HG02798 (cell line): ENCODE data around the gene STAT3.
"Not testable (repeated sequence)": the region's sequence is repeated elsewhere in the genome, so short reads cannot be mapped to it uniquely, and the experiment has no call there.

Source experiments
- ATAC-seq: cut with Tn5 transposase; IDR thresholded peaks from one replicate; pipeline ENCODE4 v1.9.1; 2021; ENCODE audit warnings: mild to moderate bottlenecking; ENCODE audit not compliant: unreplicated experiment, poor library complexity

STAT3 gene

DNA sequence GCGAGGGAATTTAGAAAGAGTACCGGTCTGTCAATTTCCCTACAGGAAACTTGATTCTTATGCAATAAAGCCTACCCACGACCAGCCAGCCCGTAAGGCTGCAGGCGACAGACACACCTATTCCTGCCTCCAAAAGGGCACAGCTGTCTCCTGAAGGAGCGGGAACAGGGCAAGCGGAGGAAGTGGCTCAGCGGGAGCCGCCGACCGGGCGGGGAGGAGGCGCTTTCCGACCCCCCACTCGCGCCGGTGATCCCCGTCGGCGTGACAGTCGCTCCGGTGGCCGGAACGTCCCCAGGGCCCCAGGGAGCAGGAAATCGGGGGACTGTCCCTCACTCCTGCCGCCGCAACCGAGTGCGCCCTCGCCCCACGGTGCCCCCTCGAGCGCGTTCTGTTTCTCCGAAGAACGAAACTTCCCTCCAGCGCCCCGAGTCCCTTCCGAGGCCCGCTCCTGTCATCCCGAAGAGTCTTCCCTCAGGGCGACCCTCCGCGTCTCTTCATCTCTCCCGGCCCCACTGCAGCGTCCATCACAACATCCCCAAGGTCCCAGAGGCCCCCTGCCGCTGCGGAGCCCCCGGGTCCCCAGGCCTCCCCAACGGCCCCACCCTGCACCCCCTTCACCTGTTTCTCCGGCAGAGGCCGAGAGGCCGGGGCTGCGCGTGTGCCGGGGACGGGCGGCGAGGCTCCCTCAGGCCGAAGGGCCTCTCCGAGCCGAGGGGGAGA lies 421 bp downstream of the STAT3 start:
- ATAC-seq: no peak

DNA sequence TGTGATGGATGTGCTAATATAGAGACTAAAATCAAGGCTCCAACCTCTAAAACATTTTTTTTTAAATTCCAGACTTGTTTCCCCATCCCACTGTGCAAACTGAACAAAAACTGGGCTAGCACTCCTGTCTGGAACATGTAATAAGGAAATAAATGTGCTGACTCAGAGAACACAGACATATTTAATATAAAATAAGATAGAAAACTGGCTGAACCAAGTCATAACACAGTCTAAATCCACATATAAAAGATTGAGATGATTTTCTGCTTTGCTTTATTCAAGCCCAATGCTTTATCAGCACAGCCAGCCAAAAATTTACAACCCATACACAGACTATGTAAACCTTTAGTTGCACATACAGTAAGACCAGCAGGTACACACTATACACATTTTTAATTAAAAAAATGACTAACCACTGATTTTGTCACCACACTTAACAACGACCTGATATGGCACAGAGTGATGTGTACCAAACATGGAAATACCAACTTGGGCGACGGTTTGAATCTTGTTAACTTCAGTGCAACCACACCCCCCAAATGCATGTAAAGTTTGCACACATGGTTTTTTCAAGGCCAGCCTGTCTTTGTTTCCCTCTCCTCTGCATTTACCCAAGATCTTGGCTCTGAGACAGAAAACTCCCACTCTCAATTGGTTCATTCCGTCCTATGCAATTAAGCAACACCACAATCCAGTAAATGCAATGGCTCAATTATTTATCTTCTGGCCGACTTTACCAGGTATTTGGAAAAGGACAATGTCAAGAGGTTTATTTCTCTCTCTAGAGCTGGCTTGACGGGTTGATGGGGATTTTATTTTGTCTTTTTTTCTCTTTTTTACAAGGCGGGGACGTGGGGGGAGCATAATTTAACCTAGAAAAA lies 1.2 kb downstream of the STAT3 start:
- ATAC-seq: no peak

DNA sequence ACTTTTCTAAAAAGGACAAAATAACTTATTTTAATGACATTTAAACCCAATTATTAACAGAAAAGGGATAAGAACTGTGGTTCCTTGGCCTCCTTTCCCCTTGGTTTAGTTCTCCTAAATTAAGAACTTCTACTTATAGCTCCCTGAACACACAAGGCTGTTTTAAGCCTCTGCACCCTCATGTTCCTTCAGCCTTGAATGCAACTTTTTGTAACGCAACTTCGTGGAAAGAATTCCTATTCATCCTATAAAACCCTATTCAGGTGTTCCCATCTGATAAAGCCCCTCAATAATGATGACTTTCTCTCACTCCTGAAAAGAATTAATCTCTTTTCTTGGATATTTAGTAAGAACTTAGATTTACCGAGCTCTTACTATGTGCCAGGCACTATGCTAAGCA lies 6.3 kb downstream of the STAT3 start:
- no peak for ATAC-seq

DNA sequence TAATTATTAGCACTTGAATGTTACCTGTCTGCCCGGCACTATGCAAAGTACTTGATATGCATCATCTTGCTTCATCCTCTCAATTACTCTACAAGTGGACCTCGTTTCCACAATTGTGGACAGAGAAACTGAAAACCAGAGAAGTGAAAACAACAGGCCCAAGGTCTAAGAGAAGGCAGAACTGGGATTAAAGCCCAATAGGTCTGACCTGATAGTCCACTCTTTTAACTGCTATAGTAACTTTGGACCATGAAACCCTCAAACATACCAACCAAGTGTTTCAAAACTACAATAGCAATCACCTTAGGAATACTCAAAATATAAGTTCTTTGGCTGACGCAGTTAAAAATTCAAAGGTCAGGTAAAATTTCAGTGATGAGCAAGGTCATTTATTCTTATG lies 7.3 kb downstream of the STAT3 start:
- ATAC-seq: no peak

DNA sequence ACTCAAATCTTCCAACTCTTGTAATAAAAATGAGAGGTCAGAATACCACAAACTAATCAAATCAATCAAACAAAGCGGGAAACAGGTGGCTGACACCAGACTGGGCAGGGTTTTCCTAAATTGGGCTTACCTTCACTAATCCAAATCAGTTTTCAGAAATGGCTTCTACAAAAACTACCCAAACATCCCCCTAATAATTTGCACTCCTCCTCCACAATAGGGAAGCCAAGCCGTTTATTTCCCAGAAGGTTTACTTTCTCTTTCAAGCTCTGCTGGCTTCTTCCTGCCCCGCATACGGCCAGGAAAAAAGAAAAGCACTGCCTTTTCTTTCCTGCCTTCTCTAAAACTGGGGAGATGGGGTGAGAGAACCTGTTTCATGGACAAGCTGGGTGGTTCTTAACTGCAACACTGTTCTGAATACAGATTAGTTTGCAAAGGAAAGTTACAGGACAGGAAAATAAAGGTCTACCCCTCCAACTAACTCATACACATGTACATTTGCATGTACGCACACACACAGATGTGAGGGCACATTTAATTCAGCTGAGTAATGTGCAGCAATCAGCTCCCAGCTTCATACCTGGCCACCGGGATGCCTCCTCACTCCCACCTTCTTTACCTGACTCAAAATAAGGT lies 9.2 kb downstream of the STAT3 start:
- no peak for ATAC-seq

DNA sequence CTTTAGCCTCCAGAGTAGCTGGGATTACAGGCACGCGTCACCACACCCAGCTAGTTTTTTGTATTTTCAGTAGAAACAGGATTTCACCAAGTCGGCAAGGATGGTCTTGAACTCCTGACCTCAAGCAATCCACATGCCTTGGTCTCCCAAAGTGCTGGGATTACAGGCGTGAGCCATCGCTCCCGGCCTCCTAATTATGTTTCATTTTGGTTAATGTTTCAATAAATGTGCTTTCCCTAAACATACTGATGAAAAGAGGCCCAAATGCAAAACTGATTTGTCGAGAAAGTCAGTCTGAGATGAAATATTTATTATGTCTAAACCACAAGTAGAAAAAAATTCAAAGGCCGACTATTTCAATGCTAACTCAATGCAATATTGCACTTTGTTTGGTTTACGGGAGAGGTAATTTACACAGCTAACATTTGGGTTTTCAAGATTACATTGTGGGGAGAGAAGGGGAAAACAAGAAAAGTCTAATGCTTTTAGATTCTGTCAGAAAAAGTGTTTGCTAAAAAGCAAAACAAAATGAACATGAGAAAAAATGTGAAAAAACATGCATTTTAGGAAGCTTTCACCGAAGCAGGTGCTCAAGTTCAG lies 9.8 kb downstream of the STAT3 start:
- ATAC-seq: no peak

DNA sequence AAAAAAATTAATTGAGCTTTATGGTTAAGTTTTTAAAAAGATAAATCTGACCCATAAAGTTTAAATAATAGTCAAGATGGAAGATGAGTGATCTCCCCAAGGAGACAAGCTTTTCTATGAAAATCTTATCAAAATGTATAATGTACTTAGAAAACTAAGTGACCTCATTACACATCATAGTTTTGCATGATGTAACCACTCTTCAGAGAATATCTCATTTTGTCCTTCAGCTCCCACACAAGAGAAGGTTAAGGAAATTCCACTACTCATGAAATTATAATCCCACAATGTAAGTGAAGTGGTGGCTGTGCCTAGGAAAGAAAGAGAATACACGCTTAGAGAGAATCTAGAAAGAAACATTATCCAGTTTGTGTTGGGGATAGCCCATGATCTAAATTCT lies 14.3 kb downstream of the STAT3 start:
- no peak for ATAC-seq

DNA sequence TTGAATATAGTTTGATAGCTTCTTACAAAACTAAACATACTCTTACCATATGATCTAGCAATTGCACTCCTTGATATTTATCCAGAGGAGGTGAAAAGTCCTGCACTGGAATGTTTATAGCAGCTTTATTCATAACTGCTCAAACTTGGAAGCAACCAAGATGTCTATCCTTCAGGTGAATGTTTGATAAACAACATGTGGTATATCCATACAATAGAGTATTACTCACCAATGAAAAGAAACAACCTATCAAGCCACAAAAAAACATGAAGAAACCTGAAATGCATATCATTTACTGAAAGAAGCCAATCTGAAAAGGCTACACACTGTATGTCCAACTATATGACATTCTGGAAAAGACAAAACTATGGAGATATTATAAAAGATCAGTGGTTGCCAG lies 16.1 kb downstream of the STAT3 start:
- no peak for ATAC-seq

DNA sequence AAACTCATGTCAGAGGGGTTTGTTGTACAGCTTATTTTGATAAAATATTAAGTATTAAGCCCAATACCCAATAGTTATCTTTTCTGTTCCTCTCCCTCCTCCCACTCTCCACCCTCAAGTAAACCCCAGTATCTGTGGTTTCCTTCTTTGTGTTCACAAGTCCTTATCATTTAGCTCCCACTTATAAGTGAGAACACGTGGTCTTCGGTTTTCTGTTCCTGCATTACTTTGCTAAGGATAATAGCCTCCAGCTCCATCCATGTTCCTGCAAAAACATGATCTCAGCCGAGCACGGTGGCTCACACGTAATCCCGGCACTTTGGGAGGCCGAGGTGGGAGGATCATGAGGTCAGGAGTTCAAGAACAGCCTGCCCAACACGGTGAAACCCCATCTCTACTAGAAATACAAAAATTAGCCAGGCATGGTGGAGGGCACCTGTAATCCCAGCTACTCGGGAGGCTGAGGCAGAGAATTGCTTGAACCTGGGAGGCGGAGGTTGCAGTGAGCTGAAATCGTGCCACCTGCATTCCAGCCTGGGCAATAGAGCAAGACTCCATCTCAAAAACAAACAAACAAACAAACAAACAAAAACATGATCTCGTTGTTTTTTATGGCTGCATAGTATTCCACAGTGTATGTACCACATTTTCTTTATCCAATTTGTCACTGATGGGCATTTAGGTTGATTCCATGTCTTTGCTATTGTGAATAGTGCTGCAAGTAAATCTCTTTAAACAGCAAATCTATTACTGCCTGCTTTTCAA lies 19.3 kb downstream of the STAT3 start:
- not testable (repeated sequence) for ATAC-seq

DNA sequence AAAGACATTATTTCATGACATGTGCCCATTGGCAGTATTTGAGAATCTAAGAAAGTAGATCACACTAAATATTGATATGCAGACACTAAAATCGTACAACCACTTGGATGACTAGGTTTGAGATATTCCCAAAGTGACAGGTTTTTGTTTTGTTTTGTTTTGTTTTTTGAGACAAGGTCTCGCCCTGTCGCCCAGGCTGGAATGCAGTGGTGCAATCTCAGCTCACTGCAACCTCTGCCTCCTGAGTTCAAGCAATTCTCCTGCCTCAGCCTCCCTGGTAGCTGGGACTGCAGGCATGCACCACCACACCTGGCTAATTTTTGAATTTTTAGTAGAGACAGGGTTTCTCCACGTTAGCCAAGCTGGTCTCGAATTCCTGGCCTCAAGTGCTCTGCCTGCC lies 19.9 kb downstream of the STAT3 start:
- not testable (repeated sequence) for ATAC-seq

DNA sequence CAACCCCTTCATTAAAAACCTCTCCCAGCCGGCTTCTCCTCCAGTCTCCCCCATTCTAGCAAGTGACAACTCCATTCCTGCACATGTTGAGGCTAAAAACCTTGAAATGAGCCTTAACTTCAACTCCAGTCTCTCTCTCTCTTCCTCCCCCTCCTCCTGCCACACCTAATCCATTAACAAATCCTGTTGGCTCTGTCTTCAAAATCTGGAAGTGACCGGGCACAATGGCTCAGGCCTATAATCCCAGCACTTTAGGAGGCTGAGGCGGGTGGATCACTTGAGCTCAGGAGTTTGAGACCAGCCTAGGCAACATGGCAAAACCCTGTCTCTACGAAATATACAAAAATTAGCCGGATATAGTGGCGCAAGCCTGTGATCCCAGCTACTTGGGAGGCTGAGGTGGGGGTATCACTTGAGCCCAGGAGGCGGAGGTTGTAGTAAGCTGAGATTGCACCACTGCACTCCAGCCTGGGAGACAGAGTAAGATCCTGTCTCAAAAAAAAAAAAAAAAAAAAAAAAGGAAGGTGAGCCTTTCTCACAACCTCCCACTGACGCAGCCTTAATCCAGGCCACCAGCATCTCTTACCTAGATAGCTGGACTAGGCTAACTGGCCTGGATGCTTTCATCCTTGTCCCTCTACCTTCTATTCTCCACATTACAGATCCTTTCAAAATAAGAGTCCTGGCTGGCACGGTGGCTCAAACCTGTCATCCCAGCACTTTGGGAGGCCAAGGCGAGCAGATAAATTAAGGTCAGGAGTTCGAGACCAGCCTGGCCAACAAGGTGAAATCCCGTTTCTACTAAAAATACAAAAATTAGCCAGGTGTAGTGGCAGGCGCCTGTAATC lies 21.8 kb downstream of the STAT3 start:
- not testable (repeated sequence) for ATAC-seq

DNA sequence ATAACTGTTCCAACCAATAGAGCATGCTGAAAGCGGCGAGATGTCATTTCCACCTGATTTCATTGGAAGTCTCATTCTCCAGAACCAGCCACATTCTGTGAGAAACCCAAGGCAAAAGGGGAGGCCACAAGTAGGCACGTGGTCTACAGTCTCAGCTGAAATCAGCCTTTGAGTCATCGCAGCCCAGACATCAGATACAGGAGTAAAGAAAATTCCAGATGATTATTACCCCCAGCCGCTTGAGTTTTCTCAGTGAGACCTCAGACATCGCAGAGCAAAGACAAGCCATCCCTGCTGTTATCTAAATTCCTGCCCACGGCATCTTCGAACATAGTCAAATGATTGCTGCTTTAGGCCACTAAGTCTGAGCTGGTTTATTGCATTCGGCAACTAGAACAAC lies 23.1 kb downstream of the STAT3 start:
- ATAC-seq: no peak

DNA sequence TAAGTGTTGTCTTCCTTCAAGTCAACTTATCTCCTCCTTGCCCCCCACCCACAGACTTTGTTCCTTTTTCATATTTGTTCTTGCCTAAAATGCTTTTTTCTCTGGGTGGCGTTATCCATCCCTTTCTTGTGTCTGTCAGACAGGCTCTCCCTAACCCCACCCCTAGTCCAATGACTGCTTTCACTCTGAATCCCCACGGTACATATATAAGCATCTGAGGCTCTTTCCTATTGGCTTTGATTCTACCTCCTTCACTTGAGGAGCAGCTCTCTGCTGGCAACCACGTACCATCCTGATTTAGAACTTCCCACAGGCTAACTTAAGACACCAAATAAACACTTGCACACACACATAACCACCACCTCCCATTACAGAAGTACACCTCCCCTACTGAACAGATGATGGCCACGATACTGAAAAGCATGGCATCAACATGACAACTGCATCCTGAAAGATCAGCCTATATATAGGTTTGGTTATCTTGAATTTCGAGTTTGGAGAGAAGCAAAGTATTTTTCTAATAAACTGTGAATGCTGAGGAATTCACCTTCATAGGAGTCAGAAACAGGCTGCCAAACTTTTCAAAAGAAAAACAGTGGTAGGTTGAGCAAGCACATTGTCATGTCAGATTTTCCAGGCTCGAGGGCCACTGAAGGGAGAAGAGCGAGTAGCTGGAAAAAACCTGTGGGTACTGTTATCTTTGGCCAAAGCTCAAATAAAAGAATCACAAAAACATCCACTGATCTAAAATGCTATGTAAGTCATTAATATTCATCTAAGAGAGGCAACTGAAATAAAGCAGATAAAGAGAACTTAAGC lies 24.3 kb downstream of the STAT3 start:
- no peak for ATAC-seq

DNA sequence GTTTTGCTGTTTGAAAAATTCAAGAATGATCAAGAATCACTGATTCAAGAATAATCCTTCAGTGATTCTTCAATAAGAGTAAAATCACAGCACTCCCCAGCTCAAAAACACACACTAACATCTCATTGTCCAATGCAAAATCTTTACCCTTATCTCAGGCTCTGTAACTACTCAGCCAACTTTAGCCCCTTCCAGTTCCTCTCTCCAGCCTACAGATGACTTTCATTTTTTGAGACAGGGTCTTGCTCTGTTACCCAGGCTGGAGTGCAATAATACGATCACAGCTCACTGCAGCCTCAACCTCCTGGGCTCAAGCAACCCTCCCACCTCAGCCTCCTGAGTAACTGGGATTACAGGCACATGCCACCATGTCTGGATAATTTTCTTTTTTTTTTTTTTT lies 25.0 kb downstream of the STAT3 start:
- no peak for ATAC-seq

DNA sequence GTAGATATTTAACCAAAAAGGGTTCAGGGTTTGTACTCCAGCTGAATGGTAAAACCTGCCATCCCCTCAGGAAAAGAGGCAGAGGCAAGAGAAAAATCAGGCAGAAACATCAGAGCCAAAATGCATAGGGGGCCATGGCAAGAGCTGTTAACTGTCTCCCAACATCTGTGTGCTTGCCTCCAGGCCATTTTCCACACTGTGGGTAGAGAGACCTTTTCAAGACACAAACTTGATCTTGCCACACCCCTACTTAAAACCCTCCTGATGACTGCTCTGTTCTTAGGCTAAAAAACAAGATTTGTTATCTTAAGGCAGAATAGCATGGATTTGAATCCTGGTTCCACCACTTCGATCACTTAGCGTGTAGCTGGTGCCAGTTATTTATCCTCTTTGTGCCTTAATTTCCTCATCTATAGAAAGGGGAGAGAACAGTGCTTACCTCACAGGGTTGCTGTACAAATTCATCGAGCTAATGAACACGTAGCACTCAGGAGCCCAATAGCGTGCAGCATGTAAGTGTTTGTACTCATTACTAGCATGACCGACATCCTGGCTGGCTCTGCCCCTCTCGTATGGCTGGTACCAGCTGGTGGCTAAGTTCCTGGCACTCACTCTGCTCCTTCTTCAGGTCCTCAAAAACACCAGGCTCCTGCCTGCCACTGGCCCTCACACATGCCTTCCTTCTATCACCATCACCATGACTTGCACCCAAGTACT lies 25.8 kb downstream of the STAT3 start:
- ATAC-seq: no peak

DNA sequence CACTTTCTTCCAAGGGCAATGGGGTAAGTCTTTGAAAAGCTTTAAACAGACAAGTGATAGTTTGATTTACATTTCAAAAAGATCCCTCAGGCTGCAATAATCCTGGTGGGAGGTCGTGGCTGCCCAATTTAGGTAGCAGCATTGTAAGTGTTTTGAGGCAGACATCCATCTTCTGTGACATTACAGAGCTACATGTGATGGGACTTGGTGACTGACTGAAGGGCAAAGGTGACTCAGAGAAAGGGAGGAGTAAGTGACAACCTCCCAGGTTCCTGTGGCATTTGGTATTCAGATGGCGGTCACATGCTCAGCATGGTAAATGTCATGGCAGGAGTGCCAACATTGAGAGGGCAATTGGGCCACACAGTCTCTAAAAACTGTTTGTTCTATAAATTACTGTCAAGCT lies 26.5 kb downstream of the STAT3 start:
- no peak for ATAC-seq

DNA sequence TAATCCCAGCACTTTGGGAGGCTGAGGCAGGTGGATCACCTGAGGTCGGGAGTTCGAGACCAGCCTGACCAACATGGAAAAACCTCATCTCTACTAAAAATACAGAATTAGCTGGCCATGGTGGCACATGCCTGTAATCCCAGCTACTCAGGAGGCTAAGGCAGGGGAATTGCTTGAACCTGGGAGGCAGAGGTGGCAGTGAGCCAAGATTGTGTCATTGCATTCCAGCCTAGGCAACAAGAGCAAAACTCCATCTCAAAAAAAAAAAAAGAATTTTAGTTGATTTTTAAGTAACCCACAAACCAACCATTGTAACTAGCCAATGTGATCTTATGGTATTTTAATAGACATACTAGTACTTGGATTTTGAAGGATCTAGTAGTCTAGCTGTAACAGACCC lies 27.9 kb downstream of the STAT3 start:
- ATAC-seq: not testable (repeated sequence)

DNA sequence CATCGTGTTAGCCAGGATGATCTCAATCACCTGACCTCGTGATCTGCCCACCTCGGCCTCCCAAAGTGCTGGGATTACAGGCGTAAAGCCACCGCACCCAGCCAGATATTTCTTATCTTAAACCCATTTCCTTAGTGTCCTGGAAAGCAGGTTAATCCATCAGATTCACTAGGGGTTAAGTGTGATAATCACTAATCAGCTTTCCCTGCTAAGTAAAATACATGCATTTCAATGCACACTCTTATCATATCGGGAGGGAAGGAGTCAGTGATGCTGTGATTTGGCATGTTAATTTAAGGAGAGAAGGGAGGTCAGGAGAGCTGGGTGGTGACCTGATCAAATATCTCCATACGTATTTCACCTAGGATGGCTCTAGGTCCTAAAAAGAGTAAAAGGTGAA lies 29.1 kb downstream of the STAT3 start:
- no peak for ATAC-seq
